Astrocyte (in vitro differentiated cells and primary cell): Measurements from ENCODE around the gene GPX4. TPM values are rescaled to one million over a fixed set of nuclear protein-coding genes. Genes with fewer than 3 reads are reported as not detected.

Experiments
- DNase-seq: peaks from one replicate; pipeline ENCODE4 v3.0.0-alpha.2; 2010; ENCODE audit warnings: low read depth
- FAIRE-seq: peaks from 2 replicates; lab custom pipeline; 2011; peaks lifted over from hg19 to GRCh38; lab: Jason Lieb, UNC
- H2AFZ ChIP-seq: 2 replicates; pipeline ENCODE4 v1.6.0; 2012; ENCODE audit warnings: low read depth, low read length, inconsistent platforms
- H3K27ac ChIP-seq: 2 replicates; pipeline ENCODE4 v1.5.1; 2011; ENCODE audit warnings: low read depth, low read length, inconsistent platforms
- H3K27me3 ChIP-seq: 2 replicates; pipeline ENCODE4 v1.6.0; 2011; ENCODE audit warnings: low read length, inconsistent platforms; ENCODE audit not compliant: insufficient read depth
- H3K36me3 ChIP-seq: 2 replicates; pipeline ENCODE4 v1.5.1; 2011; ENCODE audit warnings: low read length, inconsistent platforms; ENCODE audit not compliant: insufficient read depth
- H3K4me1 ChIP-seq: 2 replicates; pipeline ENCODE4 v1.5.1; 2011; ENCODE audit warnings: low read length, inconsistent platforms; ENCODE audit not compliant: insufficient read depth
- H3K4me2 ChIP-seq: 2 replicates; pipeline ENCODE4 v1.6.0; 2012; ENCODE audit warnings: low read length, inconsistent platforms
- H3K4me3 ChIP-seq: 2 replicates; pipeline ENCODE4 v1.5.1; 2011; ENCODE audit warnings: low read depth, mild to moderate bottlenecking, low read length, inconsistent platforms; ENCODE audit not compliant: insufficient read depth
- H3K79me2 ChIP-seq: 2 replicates; pipeline ENCODE4 v1.6.0; 2012; ENCODE audit warnings: mild to moderate bottlenecking, low read length, inconsistent platforms; ENCODE audit not compliant: insufficient read depth
- H3K9ac ChIP-seq: 2 replicates; pipeline ENCODE4 v1.6.0; 2012; ENCODE audit warnings: mild to moderate bottlenecking, low read length, inconsistent platforms
- H3K9me3 ChIP-seq: 2 replicates; pipeline ENCODE4 v1.5.1; 2012; ENCODE audit warnings: low read depth, mild to moderate bottlenecking, low read length, inconsistent platforms; ENCODE audit not compliant: insufficient read depth
- H4K20me1 ChIP-seq: 2 replicates; pipeline ENCODE4 v1.6.0; 2012; ENCODE audit warnings: low read length, inconsistent platforms; ENCODE audit not compliant: insufficient read depth
- H3K27ac Mint-ChIP-seq: one replicate; pipeline ENCODE4 v1.8.0; 2021; ENCODE audit warnings: mild to moderate bottlenecking, mixed read lengths; ENCODE audit not compliant: unreplicated experiment
- H3K27me3 Mint-ChIP-seq: one replicate; pipeline ENCODE4 v1.8.0; 2021; ENCODE audit warnings: low read depth, mixed read lengths; ENCODE audit not compliant: unreplicated experiment
- H3K36me3 Mint-ChIP-seq: one replicate; pipeline ENCODE4 v1.8.0; 2021; ENCODE audit warnings: low read depth, mixed read lengths; ENCODE audit not compliant: unreplicated experiment
- H3K4me1 Mint-ChIP-seq: one replicate; pipeline ENCODE4 v1.8.0; 2021; ENCODE audit warnings: low read depth, mixed read lengths; ENCODE audit not compliant: unreplicated experiment
- H3K4me3 Mint-ChIP-seq: one replicate; pipeline ENCODE4 v1.8.0; 2021; ENCODE audit warnings: mild to moderate bottlenecking, moderate library complexity, mixed read lengths; ENCODE audit not compliant: unreplicated experiment
- H3K9me3 Mint-ChIP-seq: one replicate; pipeline ENCODE4 v1.8.0; 2021; ENCODE audit warnings: mild to moderate bottlenecking, mixed read lengths; ENCODE audit not compliant: unreplicated experiment
- EZH2 ChIP-seq: IDR thresholded peaks from 2 replicates; pipeline ENCODE4 v1.6.1; 2012; ENCODE audit warnings: mild to moderate bottlenecking, low read length, inconsistent platforms; ENCODE audit not compliant: insufficient read depth
- total RNA-seq: library from RNA; stranded (reverse); gene quantifications from 2 replicates; pipeline ENCODE4 v1.2.1, GENCODE V29; 2021
- TF ChIP-seq, protein P1 (sequence below): IDR thresholded peaks from 2 replicates; pipeline ENCODE4 v1.5.1; 2011; ENCODE audit warnings: low read depth, mild to moderate bottlenecking, inconsistent platforms, low read length, moderate library complexity; ENCODE audit not compliant: insufficient read depth

Gene GPX4
- total RNA-seq, 1 donor from 2014 or later, result 325 TPM

DNA sequence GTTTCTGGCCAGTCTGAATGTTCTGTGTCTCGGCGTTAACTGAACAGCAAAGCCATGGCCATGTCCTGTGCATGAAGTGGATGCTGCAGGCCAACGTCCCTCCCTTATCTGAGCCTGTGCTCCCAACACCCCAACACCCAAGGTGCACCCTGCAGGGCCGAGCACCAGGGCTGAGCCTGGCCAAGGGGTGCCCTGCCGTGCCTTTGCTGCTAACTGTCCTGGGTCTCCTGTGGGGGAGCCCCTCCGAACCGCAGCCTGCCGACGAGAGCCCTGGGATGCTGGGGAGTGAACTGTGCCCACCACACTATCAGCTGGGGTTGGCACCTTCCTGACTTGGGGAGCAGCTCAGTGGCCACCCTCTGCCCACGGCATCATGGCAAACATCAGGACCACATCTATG is 17.6 kb downstream of the GPX4 start:
- DNase-seq (no peak), FAIRE-seq (no peak)
- H3K27ac Mint-ChIP-seq, result no peak overlapping the region
- Histone ChIP-seq H3K9me3 (no peaks in the 10 kb centered on the region), H3K4me2 (no peak overlapping the region), H3K79me2 (peaks cover 20% of the 10 kb centered on the region), H3K27ac (no peak overlapping the region), H4K20me1 (peaks cover 34% of the 10 kb centered on the region), H3K4me1 (peaks cover 7% of the 10 kb centered on the region), H3K4me3 (no peak overlapping the region), H2AFZ (no peak overlapping the region), H3K36me3 (peaks cover 9% of the 10 kb centered on the region), H3K27me3 (no peaks in the 10 kb centered on the region), H3K9ac (no peak overlapping the region)
- peaks cover 20% of the 10 kb centered on the region for H3K36me3 Mint-ChIP-seq
- H3K4me3 Mint-ChIP-seq, result no peak overlapping the region
- peaks cover 2% of the 10 kb centered on the region for H3K9me3 Mint-ChIP-seq
- TF ChIP-seq EZH2, result no peak
- TF ChIP-seq, protein P1, sequence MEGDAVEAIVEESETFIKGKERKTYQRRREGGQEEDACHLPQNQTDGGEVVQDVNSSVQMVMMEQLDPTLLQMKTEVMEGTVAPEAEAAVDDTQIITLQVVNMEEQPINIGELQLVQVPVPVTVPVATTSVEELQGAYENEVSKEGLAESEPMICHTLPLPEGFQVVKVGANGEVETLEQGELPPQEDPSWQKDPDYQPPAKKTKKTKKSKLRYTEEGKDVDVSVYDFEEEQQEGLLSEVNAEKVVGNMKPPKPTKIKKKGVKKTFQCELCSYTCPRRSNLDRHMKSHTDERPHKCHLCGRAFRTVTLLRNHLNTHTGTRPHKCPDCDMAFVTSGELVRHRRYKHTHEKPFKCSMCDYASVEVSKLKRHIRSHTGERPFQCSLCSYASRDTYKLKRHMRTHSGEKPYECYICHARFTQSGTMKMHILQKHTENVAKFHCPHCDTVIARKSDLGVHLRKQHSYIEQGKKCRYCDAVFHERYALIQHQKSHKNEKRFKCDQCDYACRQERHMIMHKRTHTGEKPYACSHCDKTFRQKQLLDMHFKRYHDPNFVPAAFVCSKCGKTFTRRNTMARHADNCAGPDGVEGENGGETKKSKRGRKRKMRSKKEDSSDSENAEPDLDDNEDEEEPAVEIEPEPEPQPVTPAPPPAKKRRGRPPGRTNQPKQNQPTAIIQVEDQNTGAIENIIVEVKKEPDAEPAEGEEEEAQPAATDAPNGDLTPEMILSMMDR, result no peak
- no peaks in the 10 kb centered on the region for H3K27me3 Mint-ChIP-seq
- no peaks in the 10 kb centered on the region for H3K4me1 Mint-ChIP-seq

DNA sequence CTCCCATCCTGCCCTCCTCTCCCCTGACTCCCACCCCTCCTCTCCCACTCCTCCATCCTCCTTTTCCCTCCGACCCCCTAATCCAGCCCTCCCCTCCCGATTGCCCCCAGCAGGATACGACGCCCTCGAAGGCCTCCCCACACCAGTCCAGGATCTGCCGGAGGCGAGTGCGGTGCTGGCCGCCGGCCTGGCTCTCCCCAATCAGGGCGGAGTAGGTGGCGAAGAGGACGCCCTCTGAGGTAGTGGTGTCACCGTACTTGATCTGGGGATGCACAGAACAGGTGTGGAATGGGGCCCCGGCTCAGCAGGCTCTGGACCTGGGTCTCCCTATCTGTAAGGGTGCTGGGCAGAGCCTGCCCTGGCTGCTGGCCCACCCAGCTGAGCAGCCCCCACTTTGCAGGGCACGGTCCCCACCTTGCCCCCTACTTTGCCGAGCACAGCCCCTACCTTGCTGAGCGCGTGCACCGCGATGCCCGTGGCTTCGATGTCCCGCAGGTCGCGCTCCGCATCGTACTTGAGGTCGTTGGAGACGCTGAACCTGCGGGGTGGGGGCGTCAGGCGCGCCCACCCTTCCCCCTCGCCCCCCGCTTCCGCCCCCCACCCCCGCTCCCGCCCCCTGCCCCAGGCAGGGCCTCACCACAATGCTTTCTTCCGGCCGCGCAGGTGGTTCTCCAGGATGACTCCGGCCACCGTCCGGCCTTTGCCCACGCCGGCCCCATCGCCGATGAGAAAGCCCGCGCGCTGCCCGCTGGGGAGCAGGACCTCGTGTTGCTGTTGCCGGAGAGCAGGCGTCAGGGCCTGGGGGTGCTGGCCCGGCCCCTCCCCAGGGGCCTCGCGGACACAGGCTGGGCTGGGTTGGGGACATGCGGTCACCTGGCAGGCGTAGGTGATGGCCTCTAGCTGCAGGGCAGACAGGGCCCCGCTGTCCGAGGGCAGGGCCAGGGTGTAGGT is 18.5 kb downstream of the GPX4 start:
- no peak for DNase-seq
- Histone ChIP-seq H3K4me2 (no peak overlapping the region), H3K36me3 (peaks cover 9% of the 10 kb centered on the region), H3K9me3 (no peaks in the 10 kb centered on the region), H3K79me2 (peaks cover 29% of the 10 kb centered on the region), H4K20me1 (peaks cover 35% of the 10 kb centered on the region), H3K27me3 (no peaks in the 10 kb centered on the region), H3K27ac (no peak overlapping the region), H3K9ac (no peak overlapping the region), H3K4me1 (peaks cover 10% of the 10 kb centered on the region), H3K4me3 (no peak overlapping the region), H2AFZ (no peak overlapping the region)
- no peak for FAIRE-seq
- no peaks in the 10 kb centered on the region for H3K4me1 Mint-ChIP-seq
- H3K9me3 Mint-ChIP-seq, result peaks cover 2% of the 10 kb centered on the region
- no peak overlapping the region for H3K4me3 Mint-ChIP-seq
- H3K27ac Mint-ChIP-seq, result no peak overlapping the region
- no peaks in the 10 kb centered on the region for H3K27me3 Mint-ChIP-seq
- TF ChIP-seq EZH2, result no peak
- TF ChIP-seq, protein P1, result no peak
- H3K36me3 Mint-ChIP-seq, result peaks cover 20% of the 10 kb centered on the region

DNA sequence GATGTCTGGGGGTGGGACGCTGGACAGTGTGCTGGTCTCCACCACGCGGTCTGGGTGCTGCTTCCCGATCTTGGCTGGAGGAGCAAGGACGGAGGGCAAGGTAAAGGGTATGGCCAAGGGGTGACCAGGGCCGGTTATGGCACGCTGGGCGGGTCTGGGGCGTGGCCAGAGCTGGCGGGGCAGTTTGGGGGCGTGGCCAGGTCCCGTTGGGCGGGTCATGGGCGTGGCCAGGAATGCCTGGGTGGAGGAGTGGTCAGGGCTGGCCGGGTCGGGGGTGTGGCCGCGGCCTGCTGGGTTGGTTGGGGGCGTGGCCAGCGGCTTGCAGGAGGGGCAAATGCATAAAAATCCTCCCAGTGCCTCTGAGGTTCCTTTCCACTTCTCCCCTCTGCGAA is 19.2 kb downstream of the GPX4 start:
- Histone ChIP-seq H3K9ac (no peak overlapping the region), H4K20me1 (peaks cover 42% of the 10 kb centered on the region), H3K4me2 (no peak overlapping the region), H3K36me3 (peaks cover 9% of the 10 kb centered on the region), H3K4me3 (no peak overlapping the region), H3K9me3 (no peaks in the 10 kb centered on the region), H2AFZ (no peak overlapping the region), H3K79me2 (peaks cover 35% of the 10 kb centered on the region), H3K4me1 (peaks cover 10% of the 10 kb centered on the region), H3K27ac (no peak overlapping the region), H3K27me3 (no peaks in the 10 kb centered on the region)
- peak; percentile 44 for DNase-seq
- Mint-ChIP-seq H3K4me3 (no peak overlapping the region), H3K27ac (no peak overlapping the region), H3K36me3 (peaks cover 20% of the 10 kb centered on the region), H3K4me1 (no peaks in the 10 kb centered on the region), H3K9me3 (peaks cover 2% of the 10 kb centered on the region), H3K27me3 (no peaks in the 10 kb centered on the region)
- FAIRE-seq, result no peak
- no peak for TF ChIP-seq EZH2
- TF ChIP-seq, protein P1, result no peak
